ENCODE results near the gene FICD.

DNA sequence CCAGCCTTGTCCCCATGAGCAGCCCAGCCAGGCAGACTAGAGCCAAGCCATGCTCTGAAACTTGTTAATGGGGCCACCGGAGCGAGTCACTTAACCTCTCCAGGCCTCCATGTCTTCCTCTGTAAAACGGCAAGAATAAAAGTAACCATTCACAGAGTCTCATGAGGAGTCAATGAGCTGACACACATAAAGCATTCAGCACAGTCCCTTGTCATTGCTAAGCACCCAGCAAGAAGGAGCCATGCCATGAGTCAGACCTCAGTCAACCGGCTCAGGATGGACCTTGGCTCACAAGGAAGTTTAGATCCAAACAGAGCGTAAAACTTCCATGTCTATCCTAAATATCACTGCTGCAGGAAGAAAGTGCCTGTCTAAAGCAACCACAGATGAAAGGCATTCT is 10.6 kb downstream of the FICD start:
- TF ChIP-seq, protein P1, sequence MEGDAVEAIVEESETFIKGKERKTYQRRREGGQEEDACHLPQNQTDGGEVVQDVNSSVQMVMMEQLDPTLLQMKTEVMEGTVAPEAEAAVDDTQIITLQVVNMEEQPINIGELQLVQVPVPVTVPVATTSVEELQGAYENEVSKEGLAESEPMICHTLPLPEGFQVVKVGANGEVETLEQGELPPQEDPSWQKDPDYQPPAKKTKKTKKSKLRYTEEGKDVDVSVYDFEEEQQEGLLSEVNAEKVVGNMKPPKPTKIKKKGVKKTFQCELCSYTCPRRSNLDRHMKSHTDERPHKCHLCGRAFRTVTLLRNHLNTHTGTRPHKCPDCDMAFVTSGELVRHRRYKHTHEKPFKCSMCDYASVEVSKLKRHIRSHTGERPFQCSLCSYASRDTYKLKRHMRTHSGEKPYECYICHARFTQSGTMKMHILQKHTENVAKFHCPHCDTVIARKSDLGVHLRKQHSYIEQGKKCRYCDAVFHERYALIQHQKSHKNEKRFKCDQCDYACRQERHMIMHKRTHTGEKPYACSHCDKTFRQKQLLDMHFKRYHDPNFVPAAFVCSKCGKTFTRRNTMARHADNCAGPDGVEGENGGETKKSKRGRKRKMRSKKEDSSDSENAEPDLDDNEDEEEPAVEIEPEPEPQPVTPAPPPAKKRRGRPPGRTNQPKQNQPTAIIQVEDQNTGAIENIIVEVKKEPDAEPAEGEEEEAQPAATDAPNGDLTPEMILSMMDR (IDR thresholded peaks at IDR 0.05), result no peak
- TF ChIP-seq POLR2A (IDR thresholded peaks at IDR 0.05), result no peak
